GM19397 (cell line): ENCODE results near the gene UVRAG.

Experiments used
- ATAC-seq: cut with Tn5 transposase; IDR thresholded peaks from one replicate; pipeline ENCODE4 v1.9.1; 2021; ENCODE audit warnings: mild to moderate bottlenecking, moderate library complexity; ENCODE audit not compliant: unreplicated experiment

Gene UVRAG

GRCh38 chr11:76131671-76132631, 316.9 kb downstream of the UVRAG start:
- ATAC-seq, result no peak

GRCh38 chr11:76134239-76134638, 319.2 kb downstream of the UVRAG start:
- ATAC-seq, result no peak

GRCh38 chr11:76135491-76135890, 320.5 kb downstream of the UVRAG start:
- no peak for ATAC-seq

GRCh38 chr11:76139314-76139713, 324.3 kb downstream of the UVRAG start:
- no peak for ATAC-seq

- ATAC-seq, result no peak
Observed at GRCh38 chr11:76140912-76141574, 326.0 kb downstream of the UVRAG start.

GRCh38 chr11:76141901-76142588, 327.0 kb downstream of the UVRAG start:
- ATAC-seq, result no peak

GRCh38 chr11:76143274-76143673, 328.3 kb downstream of the UVRAG start:
- no peak for ATAC-seq

- ATAC-seq, result no peak
Observed at GRCh38 chr11:76147106-76147740, 332.2 kb downstream of the UVRAG start.

- ATAC-seq, result no peak
Observed at GRCh38 chr11:76148231-76148630, 333.2 kb downstream of the UVRAG start.

GRCh38 chr11:76148941-76149613, 334.1 kb downstream of the UVRAG start:
- no peak for ATAC-seq

GRCh38 chr11:76149713-76150112, 334.7 kb downstream of the UVRAG start:
- ATAC-seq, result no peak

- no peak for ATAC-seq
Observed at GRCh38 chr11:76150141-76150540, 335.1 kb downstream of the UVRAG start.

GRCh38 chr11:76151556-76152085, 336.6 kb downstream of the UVRAG start:
- no peak for ATAC-seq

- no peak for ATAC-seq
Observed at GRCh38 chr11:76152086-76152681, 337.2 kb downstream of the UVRAG start.

- peak; percentile 51 for ATAC-seq
Observed at GRCh38 chr11:76152741-76153570, 337.9 kb downstream of the UVRAG start.

- ATAC-seq, result no peak
Observed at GRCh38 chr11:76153571-76153923, 338.5 kb downstream of the UVRAG start.

GRCh38 chr11:76155500-76156227, 340.7 kb downstream of the UVRAG start:
- no peak for ATAC-seq

- no peak for ATAC-seq
Observed at GRCh38 chr11:76156971-76157427, 342.0 kb downstream of the UVRAG start.
